GM12878 (cell line): ENCODE results near the gene COX10. TPM values are rescaled to one million over a fixed set of nuclear protein-coding genes. Genes with fewer than 3 reads are reported as not detected.

Experiments
- ATF2 ChIP-seq: IDR thresholded peaks from 2 replicates; pipeline ENCODE4 v1.6.1; 2012; ENCODE audit warnings: low read length, inconsistent platforms
- BCLAF1 ChIP-seq: fragments of 450-650 bp; IDR thresholded peaks from 2 replicates; pipeline ENCODE4 v1.6.1; 2017; ENCODE audit warnings: antibody characterized with exemption, mild to moderate bottlenecking, moderate library complexity
- CUX1 ChIP-seq: IDR thresholded peaks from 2 replicates; pipeline ENCODE4 v1.6.1; 2012; ENCODE audit warnings: improper control_type of control experiment, low read depth, low read length; ENCODE audit not compliant: insufficient replicate concordance
- MLLT1 ChIP-seq: fragments of 450-650 bp; IDR thresholded peaks from 2 replicates; pipeline ENCODE4 v1.6.1; 2016; ENCODE audit warnings: mild to moderate bottlenecking
- MXI1 ChIP-seq: fragments of 150-350 bp; IDR thresholded peaks from 2 replicates; pipeline ENCODE4 v1.6.1; 2011; ENCODE audit warnings: low read depth, mild to moderate bottlenecking, inconsistent platforms, low read length, improper control_type of control experiment
- STAT1 ChIP-seq: fragments of 450-650 bp; conservative IDR thresholded peaks from 2 replicates; pipeline ENCODE4 v1.6.1; 2014; ENCODE audit warnings: antibody characterized with exemption, mild to moderate bottlenecking
- ZBED1 ChIP-seq: IDR thresholded peaks from 2 replicates; pipeline ENCODE4 v1.6.1; 2016; ENCODE audit warnings: borderline replicate concordance
- polyA plus RNA-seq, 11 experiments: library from polyadenylated mRNA; depleted of rRNA in 4 of 11; unstranded in 6 of 11; stranded (reverse) in 5 of 11; fragments of >200 nt; fragmentation: Nextera tagmentation in 4 of 11; fragmentation: Illumina TruSeq in 1 of 11; extraction: Ambion mirVana in 4 of 11; extraction: Trizol in 1 of 11; gene quantifications; 1 replicate in 1 of 11; 2 replicates in 10 of 11; pipeline versions ENCODE4 v1.2.1 to v1.2.3, GENCODE V29; 2011 to 2016; ENCODE audit warnings: inconsistent platforms in 2 of 11, missing spikeins in 2 of 11, low read depth in 1 of 11
- total RNA-seq, 4 experiments: library from RNA; depleted of rRNA in 3 of 4; stranded (reverse); fragments of >200 nt in 3 of 4; fragmentation: Illumina TruSeq in 1 of 4; extraction: Trizol in 1 of 4; gene quantifications; 2 replicates each; pipeline versions ENCODE4 v1.2.1 to v1.2.3, GENCODE V29; 2013 to 2021

COX10 gene
- total and polyA plus RNA-seq, 10 of the 15 experiments (the other 5 are each of a cell fraction or from before 2014, with no cell fraction given) = 9.6 to 29.4 (median 21.3) TPM

- TF ChIP-seq CUX1 (no peak), MLLT1 (no peak), ATF2 (no peak), BCLAF1 (no peak), MXI1 (no peak), ZBED1 (no peak), STAT1 (no peak)
These were observed 89.4 kb downstream of the COX10 start (continued) for GRCh38 chr17:14158707-14159106.
